ENCODE measurements around the gene SYT8. TPM values are rescaled to one million over a fixed set of nuclear protein-coding genes. Genes with fewer than 3 reads are reported as not detected.

SYT8 gene
- total and polyA plus RNA-seq, 3 experiments from 2014 or later, result not detected

- ChIA-PET CTCF (interaction anchor here (1.0 to 1.1 kb wide), 3 partner anchors 24 to 44 kb away, joined by 3 to 4 read pairs (median 3); partner anchors contain the start of gene SYT8), POLR2A (no interaction called here)
- peak in 1 of 5 donors; percentile 39 for DNase-seq
These were observed 44.7 kb downstream of the SYT8 start for GRCh38 chr11:1879342-1879940.

GRCh38 chr11:1879941-1880720 is 45.3 kb downstream of the SYT8 start:
- ChIA-PET CTCF (interaction anchor here (1.1 to 4.5 kb wide), 3 partner anchors 10 to 27 kb away, joined by 3 to 93 read pairs (median 13); partner anchors contain the start of gene LSP1), POLR2A (no interaction called here)
- no peak overlapping the region for H3K4me3 Mint-ChIP-seq
- DNase-seq, result peak in 1 of 5 donors; percentile 46
- H3K27me3 Mint-ChIP-seq, result no peaks in the 10 kb centered on the region
- peaks cover 7 to 42% (median 11%) of the 10 kb centered on the region in 3 donors for H3K4me1 Mint-ChIP-seq
- peak overlapping the region in 4 of 8 donors; percentile 29 to 82 (median 76) for H3K27ac Mint-ChIP-seq
- H3K4me3 ChIP-seq (ENCODE audit: low read length), result no peak overlapping the region
- H3K9me3 ChIP-seq (ENCODE audit: low read length), result no peaks in the 10 kb centered on the region
- H3K27me3 ChIP-seq (ENCODE audit: insufficient read depth, low read length, poor library complexity, severe bottlenecking), result no peaks in the 10 kb centered on the region
- peaks cover 21% of the 10 kb centered on the region for H3K36me3 ChIP-seq (ENCODE audit: insufficient read depth, low read length)
- peaks cover 8% of the 10 kb centered on the region for H3K4me1 ChIP-seq (ENCODE audit: insufficient read depth, low read length)
- H3K36me3 Mint-ChIP-seq, result peaks cover 0 to 26% (median 0%) of the 10 kb centered on the region in 3 donors
- no peaks in the 10 kb centered on the region for H3K9me3 Mint-ChIP-seq
- H3K27ac ChIP-seq (ENCODE audit: low read depth, low read length), result no peak overlapping the region

More at GRCh38 chr11:1879342-1879940, 44.7 kb downstream of the SYT8 start:
- H3K27ac ChIP-seq (ENCODE audit: low read depth, low read length), result no peak overlapping the region
- no peaks in the 10 kb centered on the region for H3K9me3 Mint-ChIP-seq
- H3K36me3 ChIP-seq (ENCODE audit: insufficient read depth, low read length), result peaks cover 14% of the 10 kb centered on the region
- H3K4me1 Mint-ChIP-seq, result peaks cover 7 to 43% (median 11%) of the 10 kb centered on the region in 3 donors
- H3K4me1 ChIP-seq (ENCODE audit: insufficient read depth, low read length), result peaks cover 8% of the 10 kb centered on the region
- no peak overlapping the region for H3K4me3 ChIP-seq (ENCODE audit: low read length)
- H3K27ac Mint-ChIP-seq, result peak overlapping the region in 2 of 8 donors; percentile 17 to 27
- no peaks in the 10 kb centered on the region for H3K27me3 Mint-ChIP-seq
- H3K36me3 Mint-ChIP-seq, result peaks cover 0 to 27% (median 0%) of the 10 kb centered on the region in 3 donors
- no peaks in the 10 kb centered on the region for H3K27me3 ChIP-seq (ENCODE audit: insufficient read depth, low read length, poor library complexity, severe bottlenecking)
- H3K4me3 Mint-ChIP-seq, result no peak overlapping the region
- no peaks in the 10 kb centered on the region for H3K9me3 ChIP-seq (ENCODE audit: low read length)

GRCh38 chr11:1880746-1881441 is 46.1 kb downstream of the SYT8 start:
- Mint-ChIP-seq H3K9me3 (no peaks in the 10 kb centered on the region), H3K27me3 (no peaks in the 10 kb centered on the region), H3K4me1 (peaks cover 3 to 38% (median 11%) of the 10 kb centered on the region in 3 donors), H3K36me3 (peaks cover 0 to 22% (median 0%) of the 10 kb centered on the region in 3 donors), H3K4me3 (no peak overlapping the region), H3K27ac (peak overlapping the region in 5 of 8 donors; percentile 11 to 82 (median 76))
- Histone ChIP-seq H3K4me1 (ENCODE audit: insufficient read depth, low read length) (peaks cover 8% of the 10 kb centered on the region), H3K4me3 (ENCODE audit: low read length) (no peak overlapping the region), H3K9me3 (ENCODE audit: low read length) (no peaks in the 10 kb centered on the region), H3K27ac (ENCODE audit: low read depth, low read length) (no peak overlapping the region), H3K27me3 (ENCODE audit: insufficient read depth, low read length, poor library complexity, severe bottlenecking) (no peaks in the 10 kb centered on the region), H3K36me3 (ENCODE audit: insufficient read depth, low read length) (peaks cover 28% of the 10 kb centered on the region)
- POLR2A ChIA-PET, result no interaction called here
- CTCF ChIA-PET, result interaction anchor here (1.1 to 4.5 kb wide), 6 partner anchors 11 to 228 kb away, joined by 3 to 93 read pairs (median 11); partner anchors contain the start of genes LSP1 and SYT8
- peak in 1 of 5 donors; percentile 43 for DNase-seq

GRCh38 chr11:1881442-1882264 is 46.9 kb downstream of the SYT8 start:
- H3K27me3 ChIP-seq (ENCODE audit: insufficient read depth, low read length, poor library complexity, severe bottlenecking), result no peaks in the 10 kb centered on the region
- Mint-ChIP-seq H3K27me3 (no peaks in the 10 kb centered on the region), H3K36me3 (peaks cover 0 to 20% (median 0%) of the 10 kb centered on the region in 3 donors), H3K4me1 (peaks cover 2 to 32% (median 11%) of the 10 kb centered on the region in 3 donors), H3K4me3 (no peak overlapping the region), H3K9me3 (no peaks in the 10 kb centered on the region), H3K27ac (peak overlapping the region in 2 of 8 donors; percentile 12 to 87)
- no peak overlapping the region for H3K27ac ChIP-seq (ENCODE audit: low read depth, low read length)
- H3K36me3 ChIP-seq (ENCODE audit: insufficient read depth, low read length), result peaks cover 36% of the 10 kb centered on the region
- ChIA-PET CTCF (interaction anchor here (0.8 to 4.5 kb wide), 28 partner anchors 10 to 274 kb away, joined by 3 to 93 read pairs (median 6); partner anchors contain the start of genes LSP1, MRPL23, PRR33 and SYT8), POLR2A (interaction anchor here (0.6 to 1.2 kb wide), 3 partner anchors 66 to 270 kb away, joined by 3 to 5 read pairs (median 4); partner anchors contain the start of gene MRPL23)
- DNase-seq, result peak in 1 of 5 donors; percentile 43
- H3K4me3 ChIP-seq (ENCODE audit: low read length), result no peak overlapping the region
- peaks cover 8% of the 10 kb centered on the region for H3K4me1 ChIP-seq (ENCODE audit: insufficient read depth, low read length)
- no peaks in the 10 kb centered on the region for H3K9me3 ChIP-seq (ENCODE audit: low read length)

GRCh38 chr11:1882265-1883238 is 47.8 kb downstream of the SYT8 start:
- Mint-ChIP-seq H3K36me3 (peaks cover 0 to 18% (median 0%) of the 10 kb centered on the region in 3 donors), H3K4me3 (no peak overlapping the region), H3K4me1 (peaks cover 3 to 33% (median 12%) of the 10 kb centered on the region in 3 donors), H3K27ac (peak overlapping the region in 1 of 8 donors; percentile 38), H3K9me3 (no peaks in the 10 kb centered on the region), H3K27me3 (no peaks in the 10 kb centered on the region)
- H3K4me3 ChIP-seq (ENCODE audit: low read length), result no peak overlapping the region
- peaks cover 8% of the 10 kb centered on the region for H3K4me1 ChIP-seq (ENCODE audit: insufficient read depth, low read length)
- POLR2A ChIA-PET, result interaction anchor here (0.6 to 1.2 kb wide), 3 partner anchors 65 to 269 kb away, joined by 3 to 5 read pairs (median 4); partner anchors contain the start of gene MRPL23
- H3K27ac ChIP-seq (ENCODE audit: low read depth, low read length), result no peak overlapping the region
- DNase-seq, result peak; percentile 59 to 83 (median 75)
- H3K36me3 ChIP-seq (ENCODE audit: insufficient read depth, low read length), result peaks cover 36% of the 10 kb centered on the region
- no peaks in the 10 kb centered on the region for H3K9me3 ChIP-seq (ENCODE audit: low read length)
- no peaks in the 10 kb centered on the region for H3K27me3 ChIP-seq (ENCODE audit: insufficient read depth, low read length, poor library complexity, severe bottlenecking)
- CTCF ChIA-PET, result interaction anchor here (0.8 to 4.5 kb wide), 28 partner anchors 9 to 273 kb away, joined by 3 to 93 read pairs (median 6); partner anchors contain the start of genes LSP1, MRPL23, PRR33 and SYT8

GRCh38 chr11:1883346-1884302 is 48.8 kb downstream of the SYT8 start:
- Mint-ChIP-seq H3K9me3 (no peaks in the 10 kb centered on the region), H3K4me1 (peaks cover 12 to 40% (median 23%) of the 10 kb centered on the region in 3 donors), H3K27ac (peak overlapping the region in 2 of 8 donors; percentile 31 to 88), H3K36me3 (peaks cover 0 to 17% (median 0%) of the 10 kb centered on the region in 3 donors), H3K4me3 (no peak overlapping the region), H3K27me3 (no peaks in the 10 kb centered on the region)
- DNase-seq, result peak in 1 of 5 donors; percentile 39
- Histone ChIP-seq H3K4me1 (ENCODE audit: insufficient read depth, low read length) (peaks cover 16% of the 10 kb centered on the region), H3K27ac (ENCODE audit: low read depth, low read length) (no peak overlapping the region), H3K27me3 (ENCODE audit: insufficient read depth, low read length, poor library complexity, severe bottlenecking) (no peaks in the 10 kb centered on the region), H3K36me3 (ENCODE audit: insufficient read depth, low read length) (peaks cover 36% of the 10 kb centered on the region), H3K9me3 (ENCODE audit: low read length) (no peaks in the 10 kb centered on the region), H3K4me3 (ENCODE audit: low read length) (no peak overlapping the region)
- CTCF ChIA-PET, result interaction anchor here (0.8 to 4.5 kb wide), 9 partner anchors 14 to 267 kb away, joined by 4 to 93 read pairs (median 9); partner anchors contain the start of genes LSP1 and SYT8
- POLR2A ChIA-PET, result no interaction called here
